ENCODE measurements around the gene RNF220.

RNF220 gene

DNA sequence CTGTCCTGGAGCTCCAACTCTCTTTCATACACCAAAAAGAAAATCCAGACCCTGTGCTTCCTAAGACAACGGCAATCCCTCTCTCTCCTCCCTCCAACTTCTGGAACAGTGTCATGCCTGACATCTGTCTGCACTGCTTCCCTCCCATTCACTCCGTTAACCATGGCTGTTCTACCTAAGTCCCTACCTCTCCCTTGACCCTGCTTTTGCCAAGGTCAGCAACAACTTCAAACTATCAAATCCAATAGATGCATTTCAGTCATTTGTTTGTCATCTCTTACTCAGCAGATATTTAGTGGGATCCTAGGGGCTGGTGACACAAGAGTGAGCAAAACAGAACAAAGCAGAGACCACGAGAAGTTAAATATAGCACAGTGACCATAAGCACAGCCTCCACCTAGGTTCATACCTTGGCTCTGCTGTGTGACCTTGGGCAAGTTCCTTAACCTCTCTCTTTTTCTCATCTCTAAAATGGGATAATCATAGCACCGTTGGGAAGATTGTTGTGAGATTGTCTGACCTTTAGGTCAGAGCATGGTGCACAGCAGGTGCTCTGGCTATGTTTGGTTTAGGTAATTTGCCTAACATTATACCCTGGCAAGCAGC, 180.4 kb downstream of the RNF220 start:
- H3K27me3 ChIP-seq (ENCODE audit: insufficient read depth, low read length): no peaks in the 10 kb centered on the region; the same call in 1 of the 2 replicates
- H3K36me3 ChIP-seq (ENCODE audit: insufficient read depth, low read length): no peaks in the 10 kb centered on the region
- H3K27ac ChIP-seq (ENCODE audit: low read depth, low read length, poor library complexity, severe bottlenecking): no peak overlapping the region
- no peak overlapping the region for H2AFZ ChIP-seq (ENCODE audit: low read length)
- no peak overlapping the region for H3K9ac ChIP-seq (ENCODE audit: low read length)
- H3K4me1 ChIP-seq (ENCODE audit: insufficient read depth, low read length, severe bottlenecking): no peaks in the 10 kb centered on the region
- H4K20me1 ChIP-seq (ENCODE audit: insufficient read depth, low read length): no peaks in the 10 kb centered on the region
- no peaks in the 10 kb centered on the region for H3F3A ChIP-seq (ENCODE audit: insufficient read depth, low read length)
- no peaks in the 10 kb centered on the region for H3K9me2 ChIP-seq (ENCODE audit: low read depth, low read length)
- TF ChIP-seq EZH2 (IDR thresholded peaks at IDR 0.05; ENCODE audit: borderline replicate concordance, low read length): no peak
- TF ChIP-seq, protein P1, sequence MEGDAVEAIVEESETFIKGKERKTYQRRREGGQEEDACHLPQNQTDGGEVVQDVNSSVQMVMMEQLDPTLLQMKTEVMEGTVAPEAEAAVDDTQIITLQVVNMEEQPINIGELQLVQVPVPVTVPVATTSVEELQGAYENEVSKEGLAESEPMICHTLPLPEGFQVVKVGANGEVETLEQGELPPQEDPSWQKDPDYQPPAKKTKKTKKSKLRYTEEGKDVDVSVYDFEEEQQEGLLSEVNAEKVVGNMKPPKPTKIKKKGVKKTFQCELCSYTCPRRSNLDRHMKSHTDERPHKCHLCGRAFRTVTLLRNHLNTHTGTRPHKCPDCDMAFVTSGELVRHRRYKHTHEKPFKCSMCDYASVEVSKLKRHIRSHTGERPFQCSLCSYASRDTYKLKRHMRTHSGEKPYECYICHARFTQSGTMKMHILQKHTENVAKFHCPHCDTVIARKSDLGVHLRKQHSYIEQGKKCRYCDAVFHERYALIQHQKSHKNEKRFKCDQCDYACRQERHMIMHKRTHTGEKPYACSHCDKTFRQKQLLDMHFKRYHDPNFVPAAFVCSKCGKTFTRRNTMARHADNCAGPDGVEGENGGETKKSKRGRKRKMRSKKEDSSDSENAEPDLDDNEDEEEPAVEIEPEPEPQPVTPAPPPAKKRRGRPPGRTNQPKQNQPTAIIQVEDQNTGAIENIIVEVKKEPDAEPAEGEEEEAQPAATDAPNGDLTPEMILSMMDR (IDR thresholded peaks at IDR 0.05; ENCODE audit: low read length): no peak
- H3K79me2 ChIP-seq (ENCODE audit: insufficient read depth, low read length): no peaks in the 10 kb centered on the region
- no peak overlapping the region for H3K4me3 ChIP-seq (ENCODE audit: low read depth, low read length, poor library complexity, severe bottlenecking)
- H3K4me2 ChIP-seq (ENCODE audit: low read length): no peak overlapping the region
- H3K9me3 ChIP-seq (ENCODE audit: low read length): no peaks in the 10 kb centered on the region

GRCh38 chr1:44587796-44588460, 182.9 kb downstream of the RNF220 start:
- Histone ChIP-seq H3K4me2 (ENCODE audit: low read length) (no peak overlapping the region), H3K36me3 (ENCODE audit: insufficient read depth, low read length) (no peaks in the 10 kb centered on the region), H4K20me1 (ENCODE audit: insufficient read depth, low read length) (no peaks in the 10 kb centered on the region), H3K27me3 (ENCODE audit: insufficient read depth, low read length) (no peaks in the 10 kb centered on the region; the same call in 1 of the 2 replicates), H3K4me3 (ENCODE audit: low read depth, low read length, poor library complexity, severe bottlenecking) (no peak overlapping the region), H3K4me1 (ENCODE audit: insufficient read depth, low read length, severe bottlenecking) (no peaks in the 10 kb centered on the region), H3K79me2 (ENCODE audit: insufficient read depth, low read length) (no peaks in the 10 kb centered on the region), H3K9me2 (ENCODE audit: low read depth, low read length) (no peaks in the 10 kb centered on the region), H3K9ac (ENCODE audit: low read length) (no peak overlapping the region), H3K9me3 (ENCODE audit: low read length) (no peaks in the 10 kb centered on the region), H3K27ac (ENCODE audit: low read depth, low read length, poor library complexity, severe bottlenecking) (no peak overlapping the region), H2AFZ (ENCODE audit: low read length) (no peak overlapping the region), H3F3A (ENCODE audit: insufficient read depth, low read length) (no peaks in the 10 kb centered on the region)
- no peak for TF ChIP-seq EZH2 (IDR thresholded peaks at IDR 0.05; ENCODE audit: borderline replicate concordance, low read length)
- TF ChIP-seq, protein P1 (IDR thresholded peaks at IDR 0.05; ENCODE audit: low read length): no peak

DNA sequence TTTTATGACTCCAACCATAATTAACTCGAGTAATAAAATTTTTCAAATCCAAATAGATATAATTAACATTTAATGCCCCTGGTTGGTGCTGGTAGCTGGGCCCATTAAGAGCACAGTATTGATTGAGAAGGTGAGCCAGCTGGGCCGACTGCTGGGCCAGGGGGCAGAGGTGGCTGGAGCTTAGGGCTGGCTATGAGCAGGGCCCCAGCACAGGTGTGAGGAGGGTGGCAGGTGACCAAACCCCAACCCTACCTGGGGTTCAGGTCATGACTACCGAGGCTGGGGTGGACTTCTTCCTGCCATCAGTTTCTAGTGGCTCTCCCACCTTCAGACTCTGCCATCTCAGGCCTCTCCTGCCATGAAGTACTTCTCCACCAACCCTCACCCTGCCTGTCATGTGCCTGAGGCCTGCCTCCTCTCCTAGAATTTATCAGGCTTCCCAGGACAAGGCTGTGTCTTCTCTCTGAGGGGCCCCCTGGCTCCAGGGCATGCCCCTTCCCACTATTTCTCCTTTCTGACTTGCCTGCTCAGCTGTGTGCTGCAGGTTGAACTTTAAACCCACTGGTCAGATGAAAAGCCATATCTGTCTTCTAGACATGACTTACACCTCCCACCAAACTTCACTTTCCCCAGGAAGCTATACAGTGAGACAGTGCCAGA, 183.6 kb downstream of the RNF220 start:
- H3K9ac ChIP-seq (ENCODE audit: low read length): no peak overlapping the region
- no peak overlapping the region for H3K4me2 ChIP-seq (ENCODE audit: low read length)
- no peaks in the 10 kb centered on the region for H3K9me3 ChIP-seq (ENCODE audit: low read length)
- H3K9me2 ChIP-seq (ENCODE audit: low read depth, low read length): no peaks in the 10 kb centered on the region
- no peaks in the 10 kb centered on the region; the same call in 1 of the 2 replicates for H3K27me3 ChIP-seq (ENCODE audit: insufficient read depth, low read length)
- no peaks in the 10 kb centered on the region for H3K36me3 ChIP-seq (ENCODE audit: insufficient read depth, low read length)
- H2AFZ ChIP-seq (ENCODE audit: low read length): no peak overlapping the region
- H4K20me1 ChIP-seq (ENCODE audit: insufficient read depth, low read length): no peaks in the 10 kb centered on the region
- TF ChIP-seq EZH2 (IDR thresholded peaks at IDR 0.05; ENCODE audit: borderline replicate concordance, low read length): no peak
- TF ChIP-seq, protein P1 (IDR thresholded peaks at IDR 0.05; ENCODE audit: low read length): no peak
- no peak overlapping the region for H3K4me3 ChIP-seq (ENCODE audit: low read depth, low read length, poor library complexity, severe bottlenecking)
- H3K4me1 ChIP-seq (ENCODE audit: insufficient read depth, low read length, severe bottlenecking): no peaks in the 10 kb centered on the region
- H3K27ac ChIP-seq (ENCODE audit: low read depth, low read length, poor library complexity, severe bottlenecking): no peak overlapping the region
- H3K79me2 ChIP-seq (ENCODE audit: insufficient read depth, low read length): no peaks in the 10 kb centered on the region
- H3F3A ChIP-seq (ENCODE audit: insufficient read depth, low read length): no peaks in the 10 kb centered on the region
